ENCODE data around the gene HYCC1. TPM values are rescaled to one million over a fixed set of nuclear protein-coding genes. Genes with fewer than 3 reads are reported as not detected.
"Not testable (repeated sequence)": the region's sequence is repeated elsewhere in the genome, so short reads cannot be mapped to it uniquely, and the experiment has no call there.

Gene HYCC1
- total RNA-seq = 58.8 and 106 TPM in 2 replicates

DNA sequence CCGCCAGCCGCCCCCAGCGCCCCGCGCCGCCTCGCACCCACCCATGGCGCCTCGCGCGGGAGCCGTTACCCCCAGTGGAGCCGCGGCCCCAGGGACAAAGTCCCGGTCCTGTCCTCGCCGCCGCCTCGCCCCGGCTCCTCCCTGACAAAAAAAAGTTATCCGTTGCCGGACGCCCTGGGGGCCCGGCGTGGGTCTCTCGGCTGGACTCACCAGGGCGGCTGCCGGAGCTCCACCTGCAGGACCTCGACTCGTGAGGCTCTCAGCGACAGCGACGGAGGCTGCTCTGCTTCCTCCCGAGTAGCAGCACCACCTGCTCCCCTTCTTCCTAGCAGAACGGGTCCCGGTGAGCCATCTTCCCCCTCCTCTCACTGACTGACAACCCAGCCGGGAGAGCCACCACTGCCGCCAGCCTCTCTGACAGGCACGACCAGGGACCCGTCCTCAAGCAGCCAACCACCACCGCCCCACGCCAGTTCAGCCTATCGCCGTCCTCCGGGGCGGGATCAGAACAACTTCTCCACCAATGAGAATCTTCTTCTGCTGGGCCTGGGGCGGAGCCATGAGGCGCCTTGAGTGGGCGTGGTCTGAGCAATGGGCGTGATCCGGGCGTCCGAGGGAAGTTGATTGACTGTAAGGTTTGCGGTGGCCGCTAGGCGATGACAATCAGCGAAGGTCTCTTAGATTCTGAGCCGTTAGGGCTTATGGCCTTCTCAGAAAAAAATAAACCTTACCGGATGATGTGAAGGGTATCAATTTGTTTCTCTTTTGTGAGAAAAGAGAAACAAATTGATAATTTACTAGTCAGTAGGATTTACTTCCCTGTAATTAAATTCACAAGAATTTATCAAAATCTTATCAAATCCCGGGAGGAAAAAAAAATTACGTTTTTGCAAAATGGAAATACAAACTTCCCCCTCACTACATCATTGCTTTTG is at the start of gene HYCC1:
TSS of gene HYCC1 (minus strand) at position 416 of the 935 bp plus-strand sequence. CDS start 23,019 bp downstream, outside the sequence.
- DNase-seq (ENCODE audit: low read depth, low spot score) = peak; percentile 94

DNA sequence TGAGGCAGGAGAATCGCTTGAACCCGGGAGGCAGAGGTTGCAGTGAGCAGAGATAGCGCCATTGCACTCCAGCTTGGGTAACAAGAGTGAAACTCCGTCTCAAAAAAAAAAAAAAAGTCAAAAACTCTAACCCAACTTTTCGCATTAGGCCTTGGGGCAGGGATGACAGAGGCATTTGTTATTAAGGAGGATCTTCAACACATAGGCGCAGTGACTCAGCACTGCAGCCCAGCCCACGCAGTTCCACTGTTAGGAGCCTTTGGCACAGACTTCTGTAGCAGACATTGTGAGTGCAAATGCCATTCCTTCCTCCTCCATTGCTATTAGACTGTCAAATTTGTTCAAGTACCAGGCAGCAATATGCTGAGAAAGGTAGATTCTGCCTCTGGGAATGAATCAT is 48.5 kb upstream of the HYCC1 start:
- no peak for DNase-seq (ENCODE audit: low read depth, low spot score)

DNA sequence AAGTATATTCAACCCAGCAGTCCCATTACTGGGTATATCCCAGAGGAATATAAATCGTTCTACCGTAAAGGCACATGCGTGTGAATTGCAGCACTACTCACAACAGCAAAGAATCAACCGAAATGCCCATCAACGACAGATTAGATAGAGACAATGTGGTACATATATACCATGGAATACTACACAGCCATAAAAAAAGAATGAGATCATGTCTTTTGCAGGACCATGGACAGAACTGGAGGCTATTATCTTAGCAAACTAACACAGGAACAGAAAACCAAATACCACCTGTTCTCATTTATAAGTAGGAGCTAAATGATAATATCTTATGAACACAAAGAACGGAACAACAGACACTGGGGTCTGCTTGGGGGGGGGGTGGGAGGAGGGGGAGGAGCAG is 47.4 kb upstream of the HYCC1 start:
- no peak for DNase-seq (ENCODE audit: low read depth, low spot score)

DNA sequence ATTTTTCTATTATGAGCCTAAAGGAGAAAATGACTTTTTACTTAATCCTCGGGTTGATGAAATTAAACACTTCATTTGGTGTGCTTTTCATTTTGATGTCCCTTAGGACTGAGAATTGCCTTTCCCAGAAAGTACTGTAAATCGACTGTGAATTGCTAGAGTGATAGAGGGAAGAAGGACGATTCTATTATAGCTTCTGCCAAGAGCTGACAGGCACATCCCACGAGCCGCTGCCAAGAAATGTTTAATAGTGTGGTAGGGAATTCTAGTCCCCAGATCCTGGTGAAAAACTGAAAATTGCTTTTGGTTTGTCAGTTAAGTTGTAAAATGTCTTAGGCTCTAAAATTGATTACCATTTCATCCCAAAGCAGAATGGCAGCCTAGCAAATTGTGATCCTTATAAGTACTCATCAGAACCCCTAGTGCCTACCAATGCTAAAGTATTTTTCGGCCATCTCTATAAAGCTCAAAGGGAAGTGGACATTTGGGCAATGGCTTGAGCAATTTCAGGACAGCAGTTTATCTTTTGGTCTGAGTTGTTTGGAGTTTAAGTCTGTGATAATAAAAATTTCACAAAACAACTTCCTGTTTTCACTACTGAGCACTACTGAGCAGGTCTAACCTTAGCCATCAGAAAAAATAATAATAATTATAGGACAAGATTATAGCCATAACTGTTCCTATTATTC is 44.6 kb upstream of the HYCC1 start:
- DNase-seq (ENCODE audit: low read depth, low spot score) = no peak

DNA sequence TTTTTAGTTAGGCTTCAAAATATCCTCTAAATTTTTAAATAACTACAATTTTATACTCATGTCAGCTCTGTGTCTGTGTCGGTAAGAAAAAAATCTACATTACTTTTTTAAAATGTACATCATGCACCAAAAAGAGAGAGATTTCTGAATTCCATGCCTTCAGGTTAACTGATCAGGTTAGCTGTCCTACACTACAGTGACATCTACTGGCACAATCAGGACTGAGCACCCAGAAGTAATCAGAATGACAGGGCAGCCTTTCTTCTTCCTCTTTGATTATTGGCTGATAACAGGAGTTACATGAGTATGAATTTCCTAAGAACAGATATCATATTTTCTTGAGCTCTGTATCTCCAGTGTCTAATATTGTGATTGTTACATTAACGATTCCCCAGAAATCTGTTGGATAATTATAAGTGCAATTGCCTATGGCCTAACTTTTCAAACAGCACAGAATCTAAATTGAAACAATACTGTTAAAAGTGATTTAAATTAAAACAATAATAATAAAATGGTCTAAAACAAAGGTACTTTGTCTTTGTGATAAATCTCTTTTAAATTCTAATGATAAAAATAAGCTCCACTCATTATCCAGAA is 41.8 kb upstream of the HYCC1 start:
- peak; percentile 46 for DNase-seq (ENCODE audit: low read depth, low spot score)

DNA sequence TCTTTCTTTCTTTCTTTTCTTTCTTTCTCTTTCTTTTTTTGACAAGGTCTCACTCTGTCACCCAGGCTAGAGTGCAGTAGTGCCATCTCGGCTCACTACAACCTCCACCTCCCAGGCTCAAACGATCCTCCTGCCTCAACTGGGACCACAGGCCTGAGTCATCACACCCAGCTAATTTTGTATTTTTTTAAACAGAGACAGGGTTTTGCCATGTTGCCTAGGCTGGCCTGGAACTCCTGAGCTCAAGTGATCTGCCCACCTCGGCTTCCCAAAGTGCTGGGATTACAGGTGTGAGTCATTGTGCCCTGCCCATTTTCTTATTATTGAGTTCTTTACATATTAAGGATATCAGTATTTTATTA is 37.2 kb upstream of the HYCC1 start:
- not testable (repeated sequence) for DNase-seq (ENCODE audit: low read depth, low spot score)

DNA sequence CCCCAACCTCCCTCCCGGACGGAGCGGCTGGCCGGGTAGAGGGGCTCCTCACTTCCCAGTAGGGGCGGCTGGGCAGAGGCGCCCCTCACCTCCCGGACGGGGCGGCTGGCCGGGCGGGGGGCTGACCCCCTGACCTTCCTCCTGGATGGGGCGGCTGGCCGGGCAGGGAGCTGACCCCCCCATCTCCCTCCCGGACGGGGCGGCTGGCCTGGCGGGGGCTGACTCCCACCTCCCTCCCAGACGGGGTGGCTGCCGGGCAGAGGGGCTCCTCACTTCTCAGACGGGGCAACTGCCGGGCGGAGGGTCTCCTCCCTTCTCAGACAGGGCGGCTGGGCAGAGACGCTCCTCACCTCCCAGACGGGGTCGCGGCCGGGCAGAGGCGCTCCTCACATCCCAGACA is 32.4 kb upstream of the HYCC1 start:
- DNase-seq (ENCODE audit: low read depth, low spot score) = not testable (repeated sequence)

DNA sequence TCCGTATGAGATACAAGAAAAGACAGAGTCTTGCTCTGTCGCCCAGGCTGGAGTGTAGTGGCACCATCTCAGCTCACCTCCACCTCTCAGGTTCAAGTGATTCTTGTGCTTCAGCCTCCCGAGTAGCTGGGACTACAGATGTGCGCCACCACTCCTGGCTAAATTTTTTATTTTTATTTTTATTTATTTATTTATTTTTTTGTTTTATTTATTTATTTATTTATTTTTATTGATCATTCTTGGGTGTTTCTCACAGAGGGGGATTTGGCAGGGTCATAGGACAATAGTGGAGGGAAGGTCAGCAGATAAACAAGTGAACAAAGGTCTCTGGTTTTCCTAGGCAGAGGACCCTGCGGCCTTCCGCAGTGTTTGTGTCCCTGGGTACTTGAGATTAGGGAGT is 31.2 kb upstream of the HYCC1 start:
- not testable (repeated sequence) for DNase-seq (ENCODE audit: low read depth, low spot score)

DNA sequence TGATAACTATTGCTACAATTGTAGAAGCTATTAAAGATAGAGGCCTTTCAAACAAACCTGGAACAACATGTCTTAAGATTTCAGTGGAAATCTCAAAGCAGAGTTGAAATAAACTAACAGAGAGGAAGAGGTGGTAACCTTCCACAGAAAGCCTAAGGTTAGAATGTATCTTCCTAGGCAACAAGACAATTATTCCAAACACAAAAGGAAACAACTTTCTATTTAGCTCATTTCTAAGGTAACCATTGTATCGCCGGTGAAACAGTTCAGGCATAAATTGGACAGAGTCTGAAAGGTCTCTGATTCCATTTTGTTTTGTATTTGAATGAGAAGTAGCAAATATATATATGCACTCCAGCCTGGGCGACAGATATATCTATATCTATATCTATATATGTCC is 30.7 kb upstream of the HYCC1 start:
- no peak for DNase-seq (ENCODE audit: low read depth, low spot score)

DNA sequence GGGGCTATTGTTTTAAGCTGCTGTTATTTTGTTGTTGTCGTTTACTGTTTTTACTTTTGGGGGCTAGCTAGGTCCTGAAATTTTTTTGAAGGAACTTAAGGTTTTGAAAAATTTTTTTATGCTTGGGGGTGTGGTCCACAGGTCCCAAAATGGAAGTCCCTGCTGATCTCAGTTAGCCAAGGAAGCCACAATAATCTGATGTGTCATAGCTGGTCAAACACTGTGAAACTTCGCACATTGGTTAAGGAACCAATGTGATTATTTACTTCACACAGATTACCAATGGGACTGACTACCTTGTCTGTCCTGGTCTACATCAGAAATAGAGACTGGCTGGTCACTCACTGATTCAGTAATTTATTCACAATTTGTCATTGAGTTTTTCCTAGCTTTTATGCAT is 29.5 kb upstream of the HYCC1 start:
- DNase-seq (ENCODE audit: low read depth, low spot score) = no peak

DNA sequence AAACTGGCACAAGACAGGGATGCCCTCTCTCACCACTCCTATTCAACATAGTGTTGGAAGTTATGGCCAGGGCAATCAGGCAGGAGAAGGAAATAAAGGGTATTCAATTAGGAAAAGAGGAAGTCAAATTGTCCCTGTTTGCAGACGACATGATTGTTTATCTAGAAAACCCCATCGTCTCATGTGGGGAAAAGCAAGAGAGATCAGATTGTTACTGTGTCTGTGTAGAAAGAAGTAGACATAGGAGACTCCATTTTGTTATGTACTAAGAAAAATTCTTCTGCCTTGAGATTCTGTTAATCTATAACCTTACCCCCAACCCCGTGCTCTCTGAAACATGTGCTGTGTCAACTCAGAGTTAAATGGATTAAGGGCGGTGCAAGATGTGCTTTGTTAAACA is 25.7 kb upstream of the HYCC1 start:
- DNase-seq (ENCODE audit: low read depth, low spot score) = not testable (repeated sequence)

DNA sequence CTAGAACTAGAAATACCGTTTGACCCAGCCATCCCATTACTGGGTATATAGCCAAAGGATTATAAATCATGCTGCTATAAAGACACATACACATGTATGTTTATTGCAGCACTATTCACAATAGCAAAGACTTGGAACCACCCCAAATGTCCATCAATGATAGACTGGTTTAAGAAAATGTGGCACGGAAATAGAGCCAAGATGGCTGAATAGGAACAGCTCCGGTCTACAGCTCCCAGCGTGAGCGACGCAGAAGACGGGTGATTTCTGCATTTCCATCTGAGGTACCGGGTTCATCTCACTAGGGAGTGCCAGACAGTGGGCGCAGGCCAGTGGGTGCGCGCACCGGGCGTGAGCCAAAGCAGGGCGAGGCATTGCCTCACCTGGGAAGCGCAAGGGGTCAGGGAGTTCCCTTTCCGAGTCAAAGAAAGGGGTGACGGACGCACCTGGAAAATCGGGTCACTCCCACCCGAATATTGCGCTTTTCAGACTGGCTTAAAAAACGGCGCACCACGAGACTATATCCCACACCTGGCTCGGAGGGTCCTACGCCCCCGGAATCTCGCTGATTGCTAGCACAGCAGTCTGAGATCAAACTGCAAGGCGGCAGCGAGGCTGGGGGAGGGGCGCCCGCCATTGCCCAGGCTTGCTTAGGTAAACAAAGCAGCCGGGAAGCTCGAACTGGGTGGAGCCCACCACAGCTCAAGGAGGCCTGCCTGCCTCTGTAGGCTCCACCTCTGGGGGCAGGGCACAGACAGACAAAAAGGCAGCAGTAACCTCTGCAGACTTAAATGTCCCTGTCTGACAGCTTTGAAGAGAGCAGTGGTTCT is 21.8 kb upstream of the HYCC1 start:
- DNase-seq (ENCODE audit: low read depth, low spot score) = not testable (repeated sequence)

DNA sequence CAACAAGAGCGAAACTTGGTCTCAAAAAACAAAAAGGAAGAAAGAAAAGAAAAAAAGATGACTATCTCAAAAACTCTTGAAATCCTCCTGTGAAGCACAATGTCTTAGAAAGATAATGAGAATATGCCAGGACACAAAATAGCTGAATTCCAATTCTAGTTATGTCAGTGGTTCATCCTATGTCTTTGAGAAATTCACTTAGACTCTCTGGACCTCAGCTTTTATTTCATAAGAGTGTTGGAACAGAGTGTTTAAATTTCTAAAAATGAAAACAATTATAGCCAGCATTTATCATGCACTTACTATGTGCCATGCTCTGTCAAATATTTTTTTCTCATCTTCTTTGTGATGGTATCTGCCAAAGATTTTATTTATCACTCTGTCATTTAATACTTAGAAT is 13.3 kb upstream of the HYCC1 start:
- no peak for DNase-seq (ENCODE audit: low read depth, low spot score)

DNA sequence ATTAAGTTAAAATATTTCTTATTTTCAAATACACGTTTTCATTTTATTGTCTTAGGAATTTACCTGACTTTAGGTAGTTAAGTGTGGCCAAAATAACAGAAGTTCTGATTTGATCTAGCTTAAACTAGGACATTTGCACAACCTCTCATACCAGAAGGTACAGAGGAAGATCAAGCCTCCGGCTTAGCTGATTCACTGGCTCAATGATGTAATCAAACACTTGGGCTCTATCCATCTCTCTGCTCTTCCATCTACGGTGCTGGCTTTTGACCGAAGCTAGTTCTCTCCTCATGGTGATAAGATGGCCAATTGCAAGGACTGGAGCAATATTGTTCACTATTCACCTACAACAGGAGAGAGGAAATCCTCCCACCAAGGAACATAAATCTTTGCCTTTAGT is 12.2 kb upstream of the HYCC1 start:
- no peak for DNase-seq (ENCODE audit: low read depth, low spot score)

DNA sequence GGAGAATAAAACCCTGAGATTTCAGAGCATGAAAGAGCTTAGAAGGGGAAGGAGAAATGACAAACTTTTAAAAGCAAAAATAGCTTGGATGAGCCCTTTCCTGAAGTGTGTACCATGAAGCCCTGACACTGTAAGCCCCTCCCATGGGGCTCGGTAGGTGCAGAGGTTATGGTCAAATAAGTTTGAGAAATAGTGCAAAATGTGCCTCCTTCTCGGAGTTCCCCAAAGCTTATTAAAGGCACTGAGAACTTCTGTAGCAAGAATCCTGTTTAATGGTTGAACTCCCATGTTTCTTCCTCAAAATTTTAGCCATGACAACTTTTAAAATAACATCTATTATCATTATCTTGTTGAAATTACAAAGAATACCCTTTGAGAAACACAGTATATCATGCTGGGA is 10.5 kb upstream of the HYCC1 start:
- DNase-seq (ENCODE audit: low read depth, low spot score) = no peak

DNA sequence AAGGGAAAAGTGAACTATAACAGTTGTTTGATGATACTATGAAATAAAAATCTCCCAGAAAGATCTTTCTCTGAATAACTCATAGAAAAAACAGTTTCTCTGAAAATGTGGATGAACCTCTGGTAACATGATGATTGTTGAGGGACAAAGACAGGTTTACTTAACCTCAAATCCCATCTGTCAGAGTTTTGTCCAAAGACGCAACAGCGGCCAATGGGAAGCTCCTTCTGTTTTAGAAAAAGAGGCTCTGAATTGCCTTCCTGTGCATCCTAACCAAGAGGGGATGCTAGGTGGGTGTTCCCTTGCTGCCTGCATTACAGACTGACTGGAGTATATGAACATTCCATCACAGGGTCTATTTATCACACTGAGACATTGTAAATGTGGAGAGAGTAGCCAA is 8.9 kb upstream of the HYCC1 start:
- no peak for DNase-seq (ENCODE audit: low read depth, low spot score)

DNA sequence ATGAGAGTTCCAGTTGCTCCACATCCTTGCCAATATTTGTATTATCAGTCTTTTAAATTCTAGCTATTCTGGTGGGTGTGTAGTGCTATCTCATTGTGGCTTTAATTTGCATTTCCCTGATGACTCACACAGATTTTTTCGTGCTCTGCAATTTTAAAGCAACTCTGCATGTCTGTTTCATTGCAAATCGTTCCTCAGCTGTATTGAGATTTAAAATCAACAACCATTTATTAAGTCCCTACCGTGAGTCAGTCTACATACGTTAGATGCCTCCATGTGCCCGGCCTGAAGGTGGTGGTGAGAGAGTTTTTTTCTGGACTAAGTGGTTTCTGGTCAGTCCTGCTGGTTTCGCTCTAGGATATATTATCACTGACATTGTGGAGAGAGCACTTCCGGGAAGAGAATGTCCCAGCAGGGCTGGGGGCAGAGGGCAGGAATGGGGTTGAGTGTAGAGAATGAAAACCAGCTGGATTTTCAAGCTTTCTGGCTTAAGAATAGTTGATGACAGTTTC is 8.4 kb upstream of the HYCC1 start:
- DNase-seq (ENCODE audit: low read depth, low spot score) = no peak

DNA sequence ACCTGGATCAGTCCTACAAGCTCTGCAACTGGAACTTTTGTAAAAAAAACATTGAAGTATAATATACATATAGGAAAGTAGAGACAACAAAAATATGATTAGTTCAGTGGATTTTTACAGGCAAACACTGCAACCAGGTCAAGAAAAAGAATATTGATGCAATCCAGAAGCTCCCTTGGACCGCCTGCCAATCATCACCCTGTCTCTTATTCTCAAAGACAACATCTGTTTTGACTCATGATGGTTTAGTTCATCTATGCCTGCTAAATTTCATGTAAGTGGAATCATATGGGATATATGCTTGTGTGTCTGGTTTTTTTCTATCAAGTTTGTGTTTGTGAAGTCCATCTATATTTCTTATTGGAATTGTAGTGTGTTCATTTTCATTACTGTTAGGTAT is 7.7 kb upstream of the HYCC1 start:
- no peak for DNase-seq (ENCODE audit: low read depth, low spot score)

DNA sequence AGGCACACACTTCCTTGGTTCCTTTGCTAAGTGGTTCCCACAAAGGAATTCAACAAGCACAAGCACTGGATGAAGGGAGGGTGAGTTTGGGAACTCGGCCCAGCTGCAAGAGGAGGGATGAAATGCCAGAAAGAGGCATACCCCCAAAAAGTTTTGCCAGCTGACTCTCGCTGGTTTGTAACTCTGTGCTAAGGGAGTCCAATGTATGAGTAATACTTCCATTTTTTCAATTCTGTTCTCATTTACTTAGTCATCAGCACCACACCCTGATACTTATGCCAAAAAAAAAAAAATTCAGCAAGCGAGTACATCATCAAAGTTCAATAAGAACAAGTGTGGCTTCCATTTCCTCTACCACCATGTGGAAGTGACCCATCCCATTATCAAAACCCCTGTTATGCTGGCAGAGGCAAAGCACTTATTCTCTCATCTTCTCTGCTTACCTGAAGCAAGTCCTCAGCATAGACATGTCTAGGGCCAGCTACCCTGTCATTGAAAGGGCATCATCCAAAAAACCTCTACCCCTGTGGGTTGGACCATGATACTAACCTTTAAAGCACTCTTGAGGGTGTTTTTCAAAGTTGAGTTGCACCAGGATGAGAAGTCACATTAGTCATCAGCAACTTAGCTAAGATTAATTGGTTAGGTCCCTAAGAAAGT is 6.9 kb upstream of the HYCC1 start:
- peak; percentile 17 for DNase-seq (ENCODE audit: low read depth, low spot score)

DNA sequence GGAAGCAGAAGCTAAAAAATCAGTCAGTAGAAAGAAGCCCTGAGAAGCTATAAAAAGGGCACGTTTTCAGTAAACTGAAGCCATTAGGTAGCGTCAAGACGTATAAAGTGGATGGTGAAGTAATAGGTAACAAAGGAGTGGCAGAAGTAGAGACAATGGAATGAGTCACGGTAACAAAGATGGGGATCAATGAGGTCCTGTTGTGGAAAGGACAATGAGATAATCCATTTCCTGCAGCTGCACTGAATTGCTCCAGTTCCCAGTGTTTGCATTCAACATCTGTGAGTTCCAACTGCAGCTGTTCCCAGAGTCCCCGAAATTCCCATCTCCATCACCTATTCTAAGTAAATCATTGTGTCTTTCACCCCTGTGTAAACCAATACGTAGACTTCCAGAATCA is 4.8 kb upstream of the HYCC1 start:
- peak; percentile 64 for DNase-seq (ENCODE audit: low read depth, low spot score)

DNA sequence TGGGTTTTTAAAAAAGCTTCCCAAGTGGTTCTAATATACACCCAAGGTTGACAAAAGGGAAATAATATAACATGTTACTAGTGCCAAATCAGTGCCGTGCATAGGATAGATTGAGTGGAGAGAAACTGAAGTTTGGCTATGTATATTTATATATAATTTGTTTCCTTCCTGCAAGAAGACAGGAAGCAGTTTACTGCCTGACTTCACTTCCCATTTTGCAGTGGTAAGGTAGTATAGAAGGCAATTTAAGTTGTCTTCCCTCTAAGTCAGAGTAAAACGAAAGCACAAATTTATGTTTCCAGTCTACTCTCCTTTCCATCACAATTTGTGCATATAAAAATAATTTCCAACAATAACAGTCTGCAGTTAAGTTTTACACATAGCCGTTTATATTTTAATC is 3.4 kb upstream of the HYCC1 start:
- DNase-seq (ENCODE audit: low read depth, low spot score) = no peak

All from pulmonary artery endothelial cell (primary cell).